ENCODE data around the gene WFIKKN1.

- TF ChIP-seq CTCF (IDR thresholded peaks at IDR 0.05), result no peak
- TF ChIP-seq USF2 (CRISPR knock-in tag; IDR thresholded peaks at IDR 0.05), result no peak
- no peak for TF ChIP-seq TCF7 (CRISPR knock-in tag; IDR thresholded peaks at IDR 0.05; ENCODE audit: low read depth)
- no peak for TF ChIP-seq SP1 (CRISPR knock-in tag; conservative IDR thresholded peaks at IDR 0.05)
- no peak for TF ChIP-seq PRRX2 (CRISPR knock-in tag; IDR thresholded peaks at IDR 0.05)
- no peak for TF ChIP-seq FOXP1 (CRISPR knock-in tag; IDR thresholded peaks at IDR 0.05; ENCODE audit: borderline replicate concordance)
- no peak for TF ChIP-seq ZNF121 (CRISPR knock-in tag; IDR thresholded peaks at IDR 0.05)
- no peak for TF ChIP-seq ETV6 (CRISPR knock-in tag; IDR thresholded peaks at IDR 0.05)
- TF ChIP-seq PRDM15 (CRISPR knock-in tag; IDR thresholded peaks at IDR 0.05), result no peak
- TF ChIP-seq ARID4B (CRISPR knock-in tag; IDR thresholded peaks at IDR 0.05; ENCODE audit: borderline replicate concordance), result no peak
These were observed 21.9 kb downstream of the WFIKKN1 start for GRCh38 chr16:652454-653305.
